Daoy (cell line): ENCODE results near the gene C1orf167. TPM values are rescaled to one million over a fixed set of nuclear protein-coding genes. Genes with fewer than 3 reads are reported as not detected.
"Not testable (repeated sequence)": the region's sequence is repeated elsewhere in the genome, so short reads cannot be mapped to it uniquely, and the experiment has no call there.

Experiments used
- DNase-seq: peaks from one replicate; pipeline ENCODE4 v3.0.0-alpha.2; 2015; ENCODE audit warnings: low read depth
- total RNA-seq: library from RNA; depleted of rRNA; stranded (reverse); fragments of >200 nt; shearing (Covaris generic); gene quantifications from 2 replicates; pipeline ENCODE4 v1.2.3, GENCODE V29; 2014

C1orf167 gene
- total RNA-seq, 1 experiment from 2014 or later: not detected

- DNase-seq: no peak
Measured at GRCh38 chr1:11800391-11800755, 38.4 kb downstream of the C1orf167 start.

GRCh38 chr1:11800756-11801433 is 38.9 kb downstream of the C1orf167 start:
- no peak for DNase-seq

- DNase-seq: no peak
Measured at GRCh38 chr1:11802616-11802972, 40.6 kb downstream of the C1orf167 start.

GRCh38 chr1:11802973-11803885 is 41.2 kb downstream of the C1orf167 start:
- peak; percentile 89 for DNase-seq

- DNase-seq: not testable (repeated sequence)
Measured at GRCh38 chr1:11803924-11804665, 42.1 kb downstream of the C1orf167 start.

- peak; percentile 66 for DNase-seq
Measured at GRCh38 chr1:11804666-11805421, 42.9 kb downstream of the C1orf167 start.

- DNase-seq: peak; percentile 100
Measured at GRCh38 chr1:11805422-11806306, 43.7 kb downstream of the C1orf167 start, which contains the start of the genes CLCN6 and MTHFR. Gene CLCN6 (plus strand): TSS chr1:11806191. CDS start chr1:11806263, 72 bp downstream. Gene MTHFR (minus strand): TSS chr1:11805964. CDS start chr1:11803116, 2,848 bp downstream.

- DNase-seq: no peak
Measured at GRCh38 chr1:11806307-11806936, 44.4 kb downstream of the C1orf167 start.

GRCh38 chr1:11807133-11807532 is 45.1 kb downstream of the C1orf167 start:
- no peak for DNase-seq

- DNase-seq: no peak
Measured at GRCh38 chr1:11813021-11813420, 51.0 kb downstream of the C1orf167 start.

GRCh38 chr1:11817192-11817591 is 55.2 kb downstream of the C1orf167 start:
- no peak for DNase-seq

GRCh38 chr1:11822091-11822490 is 60.1 kb downstream of the C1orf167 start:
- peak; percentile 43 for DNase-seq

- peak; percentile 86 for DNase-seq
Measured at GRCh38 chr1:11823366-11824137, 61.6 kb downstream of the C1orf167 start.

- no peak for DNase-seq
Measured at GRCh38 chr1:11825131-11825530, 63.1 kb downstream of the C1orf167 start.

- DNase-seq: no peak
Measured at GRCh38 chr1:11826946-11827345, 65.0 kb downstream of the C1orf167 start.

GRCh38 chr1:11828511-11828910 is 66.5 kb downstream of the C1orf167 start:
- no peak for DNase-seq

- no peak for DNase-seq
Measured at GRCh38 chr1:11831945-11832725, 70.1 kb downstream of the C1orf167 start.

GRCh38 chr1:11833497-11833896 is 71.5 kb downstream of the C1orf167 start:
- no peak for DNase-seq
